NCI-H2196 (cell line): ENCODE measurements around the gene MPPED1.
A peak's percentile ranks its signal among the peaks of the same experiment; 100 is the strongest.

Experiments
- DNase-seq: peaks from one replicate; lab custom pipeline; 2025; ENCODE audit not compliant: unreplicated experiment; lab: John Stamatoyannopoulos, UW

The MPPED1 gene

GRCh38 chr22:43392385-43392989, 19.3 kb upstream of the MPPED1 start:
- DNase-seq, result no peak

GRCh38 chr22:43393132-43393843, 18.5 kb upstream of the MPPED1 start:
- no peak for DNase-seq

GRCh38 chr22:43393844-43394474, 17.9 kb upstream of the MPPED1 start:
- no peak for DNase-seq

GRCh38 chr22:43395086-43395695, 16.6 kb upstream of the MPPED1 start:
- no peak for DNase-seq

GRCh38 chr22:43396321-43396933, 15.4 kb upstream of the MPPED1 start:
- no peak for DNase-seq

GRCh38 chr22:43396934-43397457, 14.8 kb upstream of the MPPED1 start:
- peak; percentile 39 for DNase-seq

- DNase-seq, result no peak
These were observed 14.0 kb upstream of the MPPED1 start for GRCh38 chr22:43397766-43398165.

GRCh38 chr22:43398246-43398645, 13.6 kb upstream of the MPPED1 start:
- no peak for DNase-seq

- DNase-seq, result no peak
These were observed 12.9 kb upstream of the MPPED1 start for GRCh38 chr22:43398910-43399309.

GRCh38 chr22:43399338-43399979, 12.4 kb upstream of the MPPED1 start:
- no peak for DNase-seq

- no peak for DNase-seq
These were observed 11.8 kb upstream of the MPPED1 start for GRCh38 chr22:43399980-43400358.

- DNase-seq, result no peak
These were observed 11.4 kb upstream of the MPPED1 start for GRCh38 chr22:43400449-43400848.

- DNase-seq, result no peak
These were observed 10.6 kb upstream of the MPPED1 start for GRCh38 chr22:43401233-43401632.

- no peak for DNase-seq
These were observed 10.2 kb upstream of the MPPED1 start for GRCh38 chr22:43401661-43402060.

GRCh38 chr22:43402128-43402527, 9.7 kb upstream of the MPPED1 start:
- no peak for DNase-seq

GRCh38 chr22:43404673-43405385, 7.0 kb upstream of the MPPED1 start:
- DNase-seq, result peak; percentile 71

- DNase-seq, result no peak
These were observed 5.5 kb upstream of the MPPED1 start for GRCh38 chr22:43406186-43406790.

GRCh38 chr22:43407591-43407990, 4.2 kb upstream of the MPPED1 start:
- no peak for DNase-seq

GRCh38 chr22:43408009-43408408, 3.8 kb upstream of the MPPED1 start:
- no peak for DNase-seq

GRCh38 chr22:43409046-43409445, 2.8 kb upstream of the MPPED1 start:
- DNase-seq, result no peak
